HCT116 (cell line): ENCODE results near the gene KIRREL3. TPM values are rescaled to one million over a fixed set of nuclear protein-coding genes. Genes with fewer than 3 reads are reported as not detected.

ENCODE experiments used
- ATAC-seq: fragments of 200-7000 bp; cut with Tn5 transposase; 2 replicates; pipeline ENCODE4 v1.9.1; 2020; ENCODE audit warnings: mild to moderate bottlenecking, moderate library complexity
- BruUV-seq: library from RNA; stranded (reverse); fragments of 400-500 nt; replicated peaks from 2 replicates; lab custom pipeline; 2021; lab: Mats Ljungman, UMichigan
- CTCF ChIA-PET: fragments of 300-600 bp; sonication (Branson Sonifier 250); formaldehyde crosslinking; loops from one replicate; lab custom pipeline; 2021; ENCODE audit warnings: antibody characterized with exemption; lab: Charles Lee
- POLR2A ChIA-PET: fragments of 300-600, 350-600 bp; sonication (Branson Sonifier 250); formaldehyde crosslinking; loops from one replicate; lab custom pipeline; 2021; ENCODE audit warnings: antibody characterized with exemption; lab: Charles Lee
- RAD21 ChIA-PET, 2 experiments: fragments of 300-600 bp; sonication (Branson Sonifier 250); formaldehyde crosslinking; loops; one replicate each; lab custom pipeline; 2023; ENCODE audit warnings: low total read pairs in 2 of 2; ENCODE audit not compliant: uncharacterized antibody in 2 of 2, unreplicated experiment in 2 of 2, low non-redundant PET in 1 of 2; lab: Charles Lee
- DNase-seq: peaks from one replicate; pipeline ENCODE4 v3.0.0-alpha.2; 2010; ENCODE audit warnings: low read depth, low spot score
- H2AFZ ChIP-seq: fragments of 200-600 bp; shearing (Covaris generic), sonication (generic); 2 replicates; pipeline ENCODE4 v1.6.1; 2017; ENCODE audit warnings: low read depth, mixed run types, mixed read lengths, antibody characterized with exemption, low read length; ENCODE audit not compliant: poor library complexity, severe bottlenecking
- H3K27ac ChIP-seq: 2 replicates; pipeline ENCODE4 v1.5.1; 2012; ENCODE audit warnings: low read depth, low read length
- H3K27me3 ChIP-seq: fragments of 200-600 bp; sonication (generic); 2 replicates; pipeline ENCODE4 v1.6.1; 2016; ENCODE audit warnings: mixed run types, low read length, mixed read lengths; ENCODE audit not compliant: insufficient read depth
- H3K36me3 ChIP-seq, 2 experiments: fragments of 200-500 bp in 1 of 2; fragments of 200-600 bp in 1 of 2; sonication (Bioruptor generic) in 1 of 2; sonication (generic) in 1 of 2; 2 replicates each; pipeline versions ENCODE4 v1.5.1 to v1.6.1; 2014 to 2016; ENCODE audit warnings: low read length in 2 of 2, inconsistent platforms in 1 of 2, mixed read lengths in 1 of 2, mixed run types in 1 of 2; ENCODE audit not compliant: insufficient read depth in 2 of 2, control insufficient read depth in 1 of 2
- H3K4me1 ChIP-seq, 2 experiments: fragments of 200-600 bp in 1 of 2; sonication (generic) in 1 of 2; 2 replicates each; pipeline versions ENCODE4 v1.5.1 to v1.6.1; 2012 to 2017; ENCODE audit warnings: low read length in 2 of 2, inconsistent platforms in 1 of 2, mild to moderate bottlenecking in 1 of 2, mixed read lengths in 1 of 2, mixed run types in 1 of 2, moderate library complexity in 1 of 2; ENCODE audit not compliant: insufficient read depth in 2 of 2, control insufficient read depth in 1 of 2
- H3K4me2 ChIP-seq: fragments of 200-600 bp; sonication (generic); 2 replicates; pipeline ENCODE4 v1.6.1; 2017; ENCODE audit warnings: mixed run types, low read length, mixed read lengths
- H3K4me3 ChIP-seq, 2 experiments: fragments of 200-600 bp in 1 of 2; sonication (generic) in 1 of 2; replicated peaks in 1 of 2; 2 replicates each; pipeline ENCODE4 v1.5.1; 2011 to 2016; ENCODE audit warnings: low read length in 2 of 2, control low read depth in 1 of 2, low read depth in 1 of 2, mild to moderate bottlenecking in 1 of 2, mixed read lengths in 1 of 2, mixed run types in 1 of 2
- H3K79me2 ChIP-seq: fragments of 200-600 bp; sonication (generic); 2 replicates; pipeline ENCODE4 v1.6.1; 2017; ENCODE audit warnings: mild to moderate bottlenecking, mixed run types, low read length, moderate library complexity, mixed read lengths; ENCODE audit not compliant: insufficient read depth
- H3K9ac ChIP-seq: fragments of 200-600 bp; sonication (generic); 2 replicates; pipeline ENCODE4 v1.6.1; 2016; ENCODE audit warnings: low read length, mixed read lengths
- H3K9me2 ChIP-seq: fragments of 200-600 bp; sonication (generic), shearing (Covaris generic); 2 replicates; pipeline ENCODE4 v1.6.1; 2017; ENCODE audit warnings: mixed run types, mild to moderate bottlenecking, moderate library complexity; ENCODE audit not compliant: insufficient read depth
- H3K9me3 ChIP-seq, 2 experiments: fragments of 200-500 bp in 1 of 2; fragments of 200-600 bp in 1 of 2; sonication (Bioruptor generic) in 1 of 2; sonication (generic) in 1 of 2; 2 replicates each; pipeline ENCODE4 v1.6.1; 2014 to 2017; ENCODE audit warnings: low read length in 2 of 2, mixed read lengths in 2 of 2, inconsistent platforms in 1 of 2, low read depth in 1 of 2, mild to moderate bottlenecking in 1 of 2, mixed run types in 1 of 2, moderate library complexity in 1 of 2; ENCODE audit not compliant: control insufficient read depth in 1 of 2, insufficient read depth in 1 of 2
- H4K20me1 ChIP-seq: fragments of 200-600 bp; sonication (generic), shearing (Covaris generic); 2 replicates; pipeline ENCODE4 v1.6.1; 2017; ENCODE audit warnings: mixed run types, mild to moderate bottlenecking, moderate library complexity; ENCODE audit not compliant: insufficient read depth
- ELF1 ChIP-seq: IDR thresholded peaks from 2 replicates; pipeline ENCODE4 v1.6.1; 2012; ENCODE audit warnings: low read depth, borderline replicate concordance
- EZH2 ChIP-seq: fragments of 200-600 bp; sonication (generic); IDR thresholded peaks from 2 replicates; pipeline ENCODE4 v1.6.1; 2017; ENCODE audit warnings: antibody characterized with exemption, mixed run types
- EZH2phosphoT487 ChIP-seq: fragments of 200-600 bp; IDR thresholded peaks from 2 replicates; pipeline ENCODE4 v1.6.1; 2018; ENCODE audit warnings: antibody characterized with exemption, borderline replicate concordance
- FOSL1 ChIP-seq: IDR thresholded peaks from 2 replicates; pipeline ENCODE4 v1.6.1; 2012; ENCODE audit warnings: low read depth
- POLR2A ChIP-seq: IDR thresholded peaks from 2 replicates; pipeline ENCODE4 v1.7.0; 2011; ENCODE audit warnings: borderline replicate concordance; ENCODE audit not compliant: insufficient read depth, insufficient read length; ENCODE audit errors: extremely low read depth
- POLR2AphosphoS5 ChIP-seq: IDR thresholded peaks from 2 replicates; pipeline ENCODE4 v1.6.1; 2011; ENCODE audit warnings: mild to moderate bottlenecking, low read depth, low read length, moderate library complexity
- SIN3A ChIP-seq: IDR thresholded peaks from 2 replicates; pipeline ENCODE4 v1.6.1; 2012; ENCODE audit warnings: low read depth
- SP1 ChIP-seq: IDR thresholded peaks from 2 replicates; pipeline ENCODE4 v1.6.1; 2012; ENCODE audit warnings: low read depth
- ZBTB33 ChIP-seq: IDR thresholded peaks from 2 replicates; pipeline ENCODE4 v1.6.1; 2011; ENCODE audit warnings: mild to moderate bottlenecking, low read length, moderate library complexity; ENCODE audit not compliant: insufficient replicate concordance; ENCODE audit errors: extremely low read depth
- ZNF274 ChIP-seq: fragments of 200-500 bp; sonication (Bioruptor generic); IDR thresholded peaks from 2 replicates; pipeline ENCODE4 v1.6.1; 2014; ENCODE audit warnings: mild to moderate bottlenecking, low read depth, low read length, inconsistent platforms
- intact Hi-C: fragments of 100-400 bp; cut with micrococcal nuclease; formaldehyde crosslinking; loops from 2 replicates; pipeline ENCODE4 v1.10.0; 2022
- total RNA-seq: library from RNA; stranded (reverse); gene quantifications from one replicate; pipeline ENCODE4 v1.2.1, GENCODE V29; 2021; ENCODE audit not compliant: unreplicated experiment
- TF ChIP-seq, protein P1 (sequence below), 3 experiments: fragments of 200-600 bp in 1 of 3; sonication (generic) in 1 of 3; IDR thresholded peaks in 2 of 3; conservative IDR thresholded peaks in 1 of 3; 2 replicates each; pipeline ENCODE4 v1.5.1; 2012 to 2017; ENCODE audit warnings: low read depth in 2 of 3, low read length in 2 of 3, antibody characterized with exemption in 1 of 3, borderline replicate concordance in 1 of 3, control low read depth in 1 of 3, mild to moderate bottlenecking in 1 of 3, mixed read lengths in 1 of 3, mixed run types in 1 of 3, moderate library complexity in 1 of 3; ENCODE audit not compliant: insufficient read depth in 1 of 3

KIRREL3 gene
- total RNA-seq, 1 experiment from 2014 or later = not detected

DNA sequence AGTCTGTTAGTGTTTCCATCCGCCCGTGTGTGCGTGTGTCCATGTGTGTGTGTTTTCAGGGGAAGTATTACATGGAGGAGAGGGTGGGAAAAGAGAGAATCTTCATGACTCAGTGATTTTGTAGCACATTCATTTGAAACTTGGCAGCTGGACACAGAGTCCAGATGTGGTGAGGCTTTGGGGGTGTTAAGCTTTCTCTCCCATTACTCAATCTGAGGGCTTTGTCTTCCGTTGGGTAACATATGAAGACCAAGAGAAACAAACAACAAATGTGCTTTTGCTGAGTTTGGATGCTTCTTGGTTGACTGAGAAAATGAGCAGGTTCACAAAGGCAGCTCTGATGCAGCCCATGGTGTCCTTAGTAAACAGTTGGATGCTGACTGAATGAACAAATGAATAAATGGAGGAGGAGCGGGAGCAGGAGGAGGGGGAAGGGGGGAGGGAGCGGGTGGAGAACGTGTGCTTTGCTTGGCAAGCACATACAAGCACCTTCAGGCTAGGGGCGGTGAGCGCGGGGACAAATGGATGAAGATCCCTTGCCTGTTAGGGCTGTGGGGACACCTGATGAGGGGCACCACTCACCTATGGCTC lies 540.8 kb downstream of the KIRREL3 start:
- Histone ChIP-seq H3K27ac (no peak overlapping the region), H3K4me2 (no peak overlapping the region), H2AFZ (no peak overlapping the region), H3K4me3 (no peak overlapping the region), H3K9me3 (no peaks in the 10 kb centered on the region), H3K9ac (no peak overlapping the region), H3K27me3 (peaks cover 7% of the 10 kb centered on the region; the same call in 1 of the 2 replicates), H3K79me2 (no peaks in the 10 kb centered on the region), H3K36me3 (no peaks in the 10 kb centered on the region), H4K20me1 (no peaks in the 10 kb centered on the region), H3K4me1 (no peaks in the 10 kb centered on the region), H3K9me2 (no peaks in the 10 kb centered on the region)
- DNase-seq = no peak
- no peak for ATAC-seq
- RAD21 ChIA-PET = no interaction called here
- CTCF ChIA-PET = interaction anchor here (1.0 kb wide), 1 partner anchor 21 kb away, joined by 4 read pairs; no protein-coding TSS in a partner anchor
- TF ChIP-seq SP1 (no peak), FOSL1 (no peak), POLR2A (no peak), ZNF274 (no peak)
- POLR2A ChIA-PET = no interaction called here
- intact Hi-C loops = no loop called here
- BruUV-seq = no TSS peak

GRCh38 chr11:126457817-126458216 lies 542.8 kb downstream of the KIRREL3 start:
- H3K36me3 ChIP-seq = no peaks in the 10 kb centered on the region
- intact Hi-C loops = no loop called here
- no peaks in the 10 kb centered on the region for H3K4me1 ChIP-seq
- H2AFZ ChIP-seq = no peak overlapping the region
- DNase-seq (no peak), ATAC-seq (no peak)
- H4K20me1 ChIP-seq = no peaks in the 10 kb centered on the region
- H3K4me3 ChIP-seq = no peak overlapping the region
- no peak for TF ChIP-seq ZBTB33
- TF ChIP-seq POLR2AphosphoS5 = no peak
- no peak for TF ChIP-seq SIN3A
- no peak for TF ChIP-seq EZH2phosphoT487
- no peak for TF ChIP-seq ELF1
- TF ChIP-seq, protein P1, sequence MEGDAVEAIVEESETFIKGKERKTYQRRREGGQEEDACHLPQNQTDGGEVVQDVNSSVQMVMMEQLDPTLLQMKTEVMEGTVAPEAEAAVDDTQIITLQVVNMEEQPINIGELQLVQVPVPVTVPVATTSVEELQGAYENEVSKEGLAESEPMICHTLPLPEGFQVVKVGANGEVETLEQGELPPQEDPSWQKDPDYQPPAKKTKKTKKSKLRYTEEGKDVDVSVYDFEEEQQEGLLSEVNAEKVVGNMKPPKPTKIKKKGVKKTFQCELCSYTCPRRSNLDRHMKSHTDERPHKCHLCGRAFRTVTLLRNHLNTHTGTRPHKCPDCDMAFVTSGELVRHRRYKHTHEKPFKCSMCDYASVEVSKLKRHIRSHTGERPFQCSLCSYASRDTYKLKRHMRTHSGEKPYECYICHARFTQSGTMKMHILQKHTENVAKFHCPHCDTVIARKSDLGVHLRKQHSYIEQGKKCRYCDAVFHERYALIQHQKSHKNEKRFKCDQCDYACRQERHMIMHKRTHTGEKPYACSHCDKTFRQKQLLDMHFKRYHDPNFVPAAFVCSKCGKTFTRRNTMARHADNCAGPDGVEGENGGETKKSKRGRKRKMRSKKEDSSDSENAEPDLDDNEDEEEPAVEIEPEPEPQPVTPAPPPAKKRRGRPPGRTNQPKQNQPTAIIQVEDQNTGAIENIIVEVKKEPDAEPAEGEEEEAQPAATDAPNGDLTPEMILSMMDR (IDR thresholded peaks at IDR 0.05 in 2 of 3, conservative IDR thresholded peaks at IDR 0.05 in 1 of 3; ENCODE audit: borderline replicate concordance in 1 of 3, insufficient read depth in 1 of 3, low read depth in 2 of 3, low read length in 2 of 3) = no peak
- TF ChIP-seq EZH2 = no peak
- no peaks in the 10 kb centered on the region for H3K9me2 ChIP-seq
- no peak overlapping the region for H3K4me2 ChIP-seq
- no peaks in the 10 kb centered on the region for H3K79me2 ChIP-seq
- no peak overlapping the region for H3K9ac ChIP-seq
- CTCF ChIA-PET = no interaction called here
- no TSS peak for BruUV-seq
- H3K9me3 ChIP-seq = no peaks in the 10 kb centered on the region
- H3K27me3 ChIP-seq = peaks cover 2% of the 10 kb centered on the region; the same call in 1 of the 2 replicates
- no peak overlapping the region for H3K27ac ChIP-seq
- POLR2A ChIA-PET = no interaction called here
- RAD21 ChIA-PET = no interaction called here
